Measurements from ENCODE around the gene SLC26A11. TPM values are rescaled to one million over a fixed set of nuclear protein-coding genes. Genes with fewer than 3 reads are reported as not detected.

The SLC26A11 gene
- total RNA-seq, 1 experiment from 2014 or later: 6.9 TPM

Other genes starting within 250 kb of the SLC26A11 start
- 29.8 and 31.7 TPM in 2 replicates for gene TBC1D16, start 184.6 kb upstream of the SLC26A11 start, total RNA-seq (2014; rRNA removed; shearing (Covaris generic))
- gene CCDC40, start 183.8 kb upstream of the SLC26A11 start, total RNA-seq (2014; rRNA removed; shearing (Covaris generic)): 0.59 and 1.1 TPM in 2 replicates
- gene GAA, start 118.8 kb upstream of the SLC26A11 start, total RNA-seq (2014; rRNA removed; shearing (Covaris generic)): 81.7 and 84.8 TPM in 2 replicates
- gene EIF4A3, start 73.3 kb upstream of the SLC26A11 start, total RNA-seq (2014; rRNA removed; shearing (Covaris generic)): 157 and 184 TPM in 2 replicates
- 0.52 and 6.4 TPM in 2 replicates for gene CARD14, start 50.4 kb upstream of the SLC26A11 start, total RNA-seq (2014; rRNA removed; shearing (Covaris generic))
- gene SGSH, start 94 bp upstream of the SLC26A11 start, total RNA-seq (2014; rRNA removed; shearing (Covaris generic)): 13.9 and 16.5 TPM in 2 replicates
- gene RNF213, start 40.4 kb downstream of the SLC26A11 start, total RNA-seq (2014; rRNA removed; shearing (Covaris generic)): 63.3 and 66.2 TPM in 2 replicates
- 19.9 and 60.1 TPM in 2 replicates for gene ENDOV, start 194.7 kb downstream of the SLC26A11 start, total RNA-seq (2014; rRNA removed; shearing (Covaris generic))